Dermis microvascular lymphatic vessel endothelial cell (primary cell): ENCODE results near the gene GPM6B. TPM values are rescaled to one million over a fixed set of nuclear protein-coding genes. Genes with fewer than 3 reads are reported as not detected.
"Not testable (repeated sequence)": the region's sequence is repeated elsewhere in the genome, so short reads cannot be mapped to it uniquely, and the experiment has no call there.

ENCODE experiments used
- DNase-seq, 2 donors: peaks; one replicate each; pipeline versions ENCODE4 v3.0.0 to v3.0.0-alpha.2; 2010; ENCODE audit warnings: low read depth in 2 of 2
- total RNA-seq: library from RNA; depleted of rRNA; stranded (reverse); fragments of >200 nt; gene quantifications from 2 replicates; pipeline ENCODE4 v1.2.1, GENCODE V29; 2014

GPM6B gene
- total RNA-seq, 1 donor from 2014 or later: 0.13 TPM

DNA sequence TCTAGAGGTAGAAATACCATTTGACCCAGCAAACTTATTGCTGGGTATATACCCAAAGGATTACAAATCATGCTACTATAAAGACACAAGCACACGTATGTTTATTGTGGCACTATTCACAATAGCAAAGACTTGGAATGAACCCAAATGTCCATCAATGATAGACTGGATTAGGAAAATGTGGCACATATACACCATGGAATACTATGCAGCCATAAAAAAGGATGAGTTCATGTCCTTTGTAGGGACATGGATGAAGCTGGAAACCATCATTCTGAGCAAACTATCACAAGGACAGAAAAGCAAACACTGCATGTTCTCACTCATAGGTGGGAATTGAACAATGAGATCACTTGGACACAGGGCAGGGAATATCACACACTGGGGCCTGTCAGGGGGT lies 86.4 kb downstream of the GPM6B start:
- DNase-seq: not testable (repeated sequence)

DNA sequence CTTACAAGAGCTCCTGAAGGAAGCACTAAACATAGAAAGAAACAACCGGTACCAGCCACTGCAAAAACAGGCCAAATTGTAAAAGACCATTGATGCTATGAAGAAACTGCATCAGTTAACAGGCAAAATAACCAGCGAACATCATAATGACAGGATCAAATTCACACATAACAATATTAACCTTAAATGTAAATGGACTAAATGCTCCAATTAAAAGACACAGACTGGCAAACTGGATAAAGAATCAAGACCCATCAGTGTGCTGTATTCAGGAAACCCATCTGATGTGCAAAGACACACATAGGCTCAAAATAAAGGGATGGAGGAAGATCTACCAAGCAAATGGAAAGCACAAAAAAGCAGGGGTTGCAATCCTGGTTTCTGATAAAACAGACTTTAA lies 90.3 kb downstream of the GPM6B start:
- DNase-seq: not testable (repeated sequence)

DNA sequence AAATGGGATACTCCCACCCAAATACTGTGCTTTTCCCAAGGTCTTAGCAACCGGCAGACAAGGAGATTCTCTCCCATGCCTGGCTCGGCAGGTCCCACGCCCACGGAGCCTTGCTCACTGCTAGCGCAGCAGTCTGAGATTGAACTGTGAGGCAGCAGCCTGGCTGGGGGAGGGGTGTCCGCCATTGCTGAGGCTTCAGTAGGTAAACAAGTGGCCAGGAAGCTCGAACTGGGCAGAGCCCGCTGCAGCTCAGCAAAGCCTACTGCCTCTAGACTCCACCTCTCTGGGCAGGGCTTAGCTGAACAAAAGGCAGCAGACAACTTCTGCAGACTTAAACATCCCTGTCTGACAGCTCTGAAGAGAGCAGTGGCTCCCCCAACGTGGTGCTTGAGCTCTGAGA lies 92.0 kb downstream of the GPM6B start:
- DNase-seq: not testable (repeated sequence)

DNA sequence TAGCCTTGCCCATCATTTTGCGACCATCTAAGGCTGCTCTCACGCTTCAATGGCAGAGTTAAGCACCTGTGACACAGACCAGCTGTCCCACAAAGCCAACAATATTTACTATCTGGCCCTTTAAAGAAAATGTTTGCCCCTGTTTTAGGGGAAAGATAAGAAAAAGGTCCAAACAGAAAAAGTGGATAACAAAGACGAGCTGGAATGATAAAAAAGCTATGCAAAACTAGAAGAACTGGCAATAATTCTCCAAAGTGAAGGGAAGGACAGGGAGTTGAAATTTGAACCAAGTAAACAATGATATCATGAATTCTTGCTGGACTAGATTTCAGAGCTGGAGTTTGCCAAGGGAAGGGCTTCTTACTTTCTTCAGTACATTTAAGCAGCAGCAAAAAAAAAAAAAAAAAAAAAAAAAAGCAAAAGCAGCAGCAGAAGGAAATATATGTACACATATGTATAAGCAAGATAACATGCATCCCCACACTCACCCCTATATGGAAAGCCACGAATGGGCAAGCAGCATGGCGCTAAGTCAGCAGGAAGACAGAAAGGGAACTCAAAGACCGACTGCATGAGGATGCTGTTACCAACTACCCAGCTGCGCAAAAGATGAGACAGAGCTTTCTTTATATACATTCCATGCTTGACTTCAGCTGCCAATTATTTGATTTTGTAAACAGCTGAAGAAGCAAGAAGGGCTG lies 94.9 kb downstream of the GPM6B start:
- no peak for DNase-seq

DNA sequence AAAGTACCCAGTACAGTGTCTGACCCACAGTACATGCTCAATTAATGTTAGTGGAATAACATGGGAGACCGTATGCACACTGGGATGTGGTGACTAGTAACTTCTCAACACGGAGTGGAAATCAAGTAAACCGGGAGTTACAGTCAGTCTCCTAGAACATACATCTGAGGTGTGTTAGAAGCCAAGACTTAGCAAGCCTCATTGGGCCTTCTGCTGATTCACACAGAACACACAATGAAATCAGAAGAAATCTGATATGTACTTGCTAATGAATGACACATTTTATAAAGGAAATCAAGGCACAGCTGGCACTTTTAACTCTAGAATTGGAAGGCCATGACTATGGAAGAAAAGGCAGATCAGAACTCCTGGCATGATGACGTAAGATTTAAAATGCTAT lies 95.5 kb downstream of the GPM6B start:
- DNase-seq: no peak

Other genes with a start within 250 kb of the GPM6B start
- not detected in 2 replicates for gene EGFL6, start 247.5 kb downstream of the GPM6B start, total RNA-seq
- gene TCEANC, start 164.0 kb downstream of the GPM6B start, total RNA-seq: 1.2 and 1.6 TPM in 2 replicates
- 16.0 and 19.5 TPM in 2 replicates for gene RAB9A, start 128.0 kb downstream of the GPM6B start, total RNA-seq
- gene TRAPPC2, start 82.5 kb downstream of the GPM6B start, total RNA-seq: 8.9 and 11.2 TPM in 2 replicates
- 5.4 and 6.1 TPM in 2 replicates for gene OFD1, start 82.3 kb downstream of the GPM6B start, total RNA-seq
- gene GEMIN8, start 212.8 kb upstream of the GPM6B start, total RNA-seq: 10.8 and 14.5 TPM in 2 replicates